PC-3 (cell line): Measurements from ENCODE around the gene GPC1.

Experiments used
- EZH2 ChIP-seq: fragments of 300-600 bp; sonication (generic); IDR thresholded peaks from one replicate; pipeline ENCODE4 v1.6.1; 2017; ENCODE audit warnings: antibody characterized with exemption, mild to moderate bottlenecking, low read length; ENCODE audit not compliant: unreplicated experiment
- TF ChIP-seq, protein P1 (sequence below): fragments of 300-600 bp; sonication (generic); conservative IDR thresholded peaks from 2 replicates; pipeline ENCODE4 v1.5.1; 2017; ENCODE audit warnings: antibody characterized with exemption, low read depth, mild to moderate bottlenecking, low read length

GRCh38 chr2:240410808-240411207, 24.7 kb upstream of the GPC1 start:
- TF ChIP-seq, protein P1, sequence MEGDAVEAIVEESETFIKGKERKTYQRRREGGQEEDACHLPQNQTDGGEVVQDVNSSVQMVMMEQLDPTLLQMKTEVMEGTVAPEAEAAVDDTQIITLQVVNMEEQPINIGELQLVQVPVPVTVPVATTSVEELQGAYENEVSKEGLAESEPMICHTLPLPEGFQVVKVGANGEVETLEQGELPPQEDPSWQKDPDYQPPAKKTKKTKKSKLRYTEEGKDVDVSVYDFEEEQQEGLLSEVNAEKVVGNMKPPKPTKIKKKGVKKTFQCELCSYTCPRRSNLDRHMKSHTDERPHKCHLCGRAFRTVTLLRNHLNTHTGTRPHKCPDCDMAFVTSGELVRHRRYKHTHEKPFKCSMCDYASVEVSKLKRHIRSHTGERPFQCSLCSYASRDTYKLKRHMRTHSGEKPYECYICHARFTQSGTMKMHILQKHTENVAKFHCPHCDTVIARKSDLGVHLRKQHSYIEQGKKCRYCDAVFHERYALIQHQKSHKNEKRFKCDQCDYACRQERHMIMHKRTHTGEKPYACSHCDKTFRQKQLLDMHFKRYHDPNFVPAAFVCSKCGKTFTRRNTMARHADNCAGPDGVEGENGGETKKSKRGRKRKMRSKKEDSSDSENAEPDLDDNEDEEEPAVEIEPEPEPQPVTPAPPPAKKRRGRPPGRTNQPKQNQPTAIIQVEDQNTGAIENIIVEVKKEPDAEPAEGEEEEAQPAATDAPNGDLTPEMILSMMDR = no peak
- TF ChIP-seq EZH2 = no peak
